Measurements from ENCODE around the gene EN2.

Gene EN2

DNA sequence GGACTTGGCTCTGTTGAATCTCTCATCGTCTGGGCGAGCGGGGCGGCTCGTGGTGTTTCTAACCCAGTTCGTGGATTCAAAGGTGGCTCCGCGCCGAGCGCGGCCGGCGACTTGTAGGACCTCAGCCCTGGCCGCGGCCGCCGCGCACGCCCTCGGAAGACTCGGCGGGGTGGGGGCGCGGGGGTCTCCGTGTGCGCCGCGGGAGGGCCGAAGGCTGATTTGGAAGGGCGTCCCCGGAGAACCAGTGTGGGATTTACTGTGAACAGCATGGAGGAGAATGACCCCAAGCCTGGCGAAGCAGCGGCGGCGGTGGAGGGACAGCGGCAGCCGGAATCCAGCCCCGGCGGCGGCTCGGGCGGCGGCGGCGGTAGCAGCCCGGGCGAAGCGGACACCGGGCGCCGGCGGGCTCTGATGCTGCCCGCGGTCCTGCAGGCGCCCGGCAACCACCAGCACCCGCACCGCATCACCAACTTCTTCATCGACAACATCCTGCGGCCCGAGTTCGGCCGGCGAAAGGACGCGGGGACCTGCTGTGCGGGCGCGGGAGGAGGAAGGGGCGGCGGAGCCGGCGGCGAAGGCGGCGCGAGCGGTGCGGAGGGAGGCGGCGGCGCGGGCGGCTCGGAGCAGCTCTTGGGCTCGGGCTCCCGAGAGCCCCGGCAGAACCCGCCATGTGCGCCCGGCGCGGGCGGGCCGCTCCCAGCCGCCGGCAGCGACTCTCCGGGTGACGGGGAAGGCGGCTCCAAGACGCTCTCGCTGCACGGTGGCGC lies at the start of gene EN2:
TSS of gene EN2 (plus strand) at position 19 of the 767 bp plus-strand sequence. CDS start at position 268, 249 bp downstream.
- in situ Hi-C loops (cut with MboI; ENCODE audit: low sequenced_read_pairs) = no loop called here

DNA sequence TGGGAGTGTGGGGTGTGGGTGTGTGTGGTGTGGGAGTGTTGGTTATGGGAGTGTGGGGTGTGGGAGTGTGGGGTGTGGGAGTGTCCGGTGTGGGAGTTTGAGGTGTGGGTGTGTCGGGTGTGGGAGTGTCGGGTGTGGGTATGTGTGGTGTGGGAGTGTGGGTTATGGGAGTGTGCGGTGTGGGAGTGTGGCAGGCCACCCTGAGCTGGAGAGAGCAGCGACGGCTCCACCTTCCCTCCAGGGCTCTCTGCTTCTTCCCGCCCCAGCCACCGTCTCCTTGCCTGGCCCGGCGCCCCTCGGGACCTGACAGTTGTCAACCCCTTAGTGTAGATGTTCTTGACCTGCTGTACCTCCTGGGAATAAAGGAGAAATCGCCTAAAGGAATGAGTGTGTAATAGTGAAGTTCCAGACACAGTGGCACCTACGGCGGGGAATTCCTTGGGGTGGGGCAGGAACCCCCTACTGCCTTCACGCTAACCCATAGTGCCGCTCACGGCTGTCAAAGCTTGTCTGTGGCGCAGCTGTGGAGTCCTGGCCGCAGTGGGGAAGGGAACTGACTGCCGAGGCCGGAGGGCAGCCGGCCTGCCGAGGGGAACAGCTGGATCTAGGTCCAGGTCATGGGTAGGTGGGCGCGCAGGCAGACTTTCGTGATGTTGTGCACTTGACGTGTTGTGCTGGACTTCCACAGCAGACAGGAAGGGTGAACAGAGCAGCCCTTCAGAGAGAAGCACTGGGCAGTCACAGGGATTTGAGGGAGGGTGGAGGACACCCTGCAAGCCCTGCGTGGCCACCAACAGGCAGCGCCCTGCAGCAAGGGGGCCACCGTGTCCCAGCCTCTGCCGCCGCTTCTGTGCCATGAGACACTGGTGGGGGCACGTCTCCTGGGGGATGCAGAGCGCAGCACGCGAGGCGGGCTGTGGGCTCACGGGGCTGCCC lies 49.0 kb upstream of the EN2 start:
- in situ Hi-C loops (cut with MboI; ENCODE audit: low sequenced_read_pairs) = no loop called here

DNA sequence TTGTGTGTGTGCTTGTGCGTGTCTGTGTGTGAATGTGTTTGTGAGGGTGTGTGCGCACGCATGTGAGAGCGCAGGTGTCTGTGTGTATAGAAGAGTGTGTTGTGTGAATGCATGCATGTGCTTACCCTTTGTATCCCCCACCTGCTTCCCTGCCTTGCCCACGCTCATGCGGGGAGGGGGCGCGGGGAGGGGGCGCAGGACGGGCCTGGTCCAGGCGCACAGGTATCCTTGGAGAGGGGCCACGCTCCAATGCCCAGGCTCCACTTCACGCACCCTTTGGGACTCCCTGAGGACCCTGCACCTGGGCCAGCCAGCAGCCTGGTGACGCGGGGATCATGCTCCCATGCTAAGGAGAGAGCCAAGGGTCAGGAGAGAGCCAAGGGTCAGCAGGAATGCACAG lies 47.9 kb upstream of the EN2 start:
- in situ Hi-C loops (cut with MboI; ENCODE audit: low sequenced_read_pairs) = no loop called here

DNA sequence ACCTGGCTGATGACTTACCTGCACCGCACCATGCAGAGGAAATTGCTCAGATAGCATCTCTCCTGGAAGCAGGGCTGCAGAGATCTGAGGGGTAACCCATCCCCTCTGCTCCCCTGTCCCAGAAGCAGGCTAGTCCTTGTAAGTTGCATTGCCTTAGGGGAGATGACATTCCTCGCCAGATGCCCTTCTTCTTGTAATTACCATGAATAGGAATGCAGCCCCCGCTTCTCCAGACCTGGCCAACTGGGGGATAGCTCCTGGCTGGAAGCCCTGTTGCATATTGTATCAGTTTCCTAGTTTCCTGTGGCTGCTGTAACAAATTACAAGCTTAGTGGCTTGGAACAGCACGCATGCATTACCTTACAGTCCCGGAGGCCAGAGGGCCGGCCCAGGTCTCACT lies 47.5 kb upstream of the EN2 start:
- in situ Hi-C loops (cut with MboI; ENCODE audit: low sequenced_read_pairs) = no loop called here

DNA sequence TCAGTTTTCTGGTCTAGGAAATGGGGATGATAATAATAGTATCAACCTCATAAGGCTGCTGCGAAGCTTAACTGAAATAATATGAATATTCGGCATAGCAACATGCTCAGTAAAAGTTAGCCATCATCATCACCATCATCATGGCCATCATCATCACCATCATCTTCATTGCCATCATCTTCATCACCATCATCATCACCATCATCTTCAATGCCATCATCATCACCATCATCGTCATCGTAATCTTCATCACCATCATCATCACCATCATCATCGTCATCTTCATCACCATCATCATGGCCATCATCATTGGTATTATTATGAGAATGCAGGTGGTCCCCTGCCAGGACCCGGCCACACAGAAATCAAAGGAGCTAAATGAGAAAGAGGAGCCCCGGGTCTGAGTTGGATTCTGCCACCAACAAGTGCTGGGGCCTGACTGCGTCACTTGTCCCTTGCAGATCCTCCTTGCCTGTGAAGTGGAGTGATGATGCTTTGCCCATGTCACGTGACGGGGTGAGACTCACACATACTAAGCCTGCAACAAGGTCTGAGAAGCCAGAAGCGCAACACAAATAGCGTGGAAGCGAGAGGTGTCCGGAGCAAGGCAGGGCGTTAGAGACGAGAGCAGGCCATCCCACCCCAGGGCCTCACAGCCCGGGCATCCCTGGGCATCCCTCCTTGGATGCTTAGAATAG lies 46.1 kb upstream of the EN2 start:
- in situ Hi-C loops (cut with MboI; ENCODE audit: low sequenced_read_pairs) = no loop called here

DNA sequence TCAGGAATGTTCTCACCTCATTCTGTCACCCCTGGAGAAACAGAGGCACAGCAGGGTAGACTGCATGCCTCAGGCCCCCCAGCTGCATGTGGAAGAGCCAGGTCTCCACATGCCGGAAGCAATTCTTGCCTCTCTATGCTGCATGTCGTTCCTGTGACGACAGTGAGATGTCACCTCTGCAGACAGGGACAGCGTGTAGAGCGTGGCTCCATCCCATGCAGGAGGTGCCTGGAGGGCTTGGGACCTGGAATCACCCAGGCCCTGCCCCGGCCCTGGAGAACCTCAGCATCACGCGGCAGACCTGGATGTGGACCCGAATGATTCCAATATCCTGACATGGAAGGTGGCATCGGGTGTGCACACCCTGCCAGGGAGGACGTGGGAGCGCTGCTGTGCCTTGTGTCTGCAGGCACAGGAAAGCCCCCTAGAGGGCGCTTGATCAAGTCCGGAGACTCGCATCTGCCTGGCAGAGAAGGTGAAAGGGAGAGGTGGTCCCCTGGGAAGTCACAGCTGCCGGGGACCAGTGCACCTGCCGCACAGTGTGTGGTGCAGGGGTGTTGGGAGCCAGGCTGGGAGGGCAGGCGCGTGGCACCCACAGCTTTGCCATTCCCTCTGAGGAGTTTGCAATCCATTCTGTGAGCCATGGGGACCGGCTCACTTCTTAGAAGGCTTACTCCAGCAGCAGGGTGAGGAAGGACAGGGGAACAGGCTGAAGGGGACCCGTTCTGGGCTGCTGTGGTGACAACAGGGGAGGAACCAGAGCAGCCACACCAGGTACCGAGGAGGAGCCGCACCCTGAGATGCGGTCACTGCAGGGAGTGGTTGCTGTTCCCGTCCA lies 45.3 kb upstream of the EN2 start:
- in situ Hi-C loops (cut with MboI; ENCODE audit: low sequenced_read_pairs) = no loop called here

DNA sequence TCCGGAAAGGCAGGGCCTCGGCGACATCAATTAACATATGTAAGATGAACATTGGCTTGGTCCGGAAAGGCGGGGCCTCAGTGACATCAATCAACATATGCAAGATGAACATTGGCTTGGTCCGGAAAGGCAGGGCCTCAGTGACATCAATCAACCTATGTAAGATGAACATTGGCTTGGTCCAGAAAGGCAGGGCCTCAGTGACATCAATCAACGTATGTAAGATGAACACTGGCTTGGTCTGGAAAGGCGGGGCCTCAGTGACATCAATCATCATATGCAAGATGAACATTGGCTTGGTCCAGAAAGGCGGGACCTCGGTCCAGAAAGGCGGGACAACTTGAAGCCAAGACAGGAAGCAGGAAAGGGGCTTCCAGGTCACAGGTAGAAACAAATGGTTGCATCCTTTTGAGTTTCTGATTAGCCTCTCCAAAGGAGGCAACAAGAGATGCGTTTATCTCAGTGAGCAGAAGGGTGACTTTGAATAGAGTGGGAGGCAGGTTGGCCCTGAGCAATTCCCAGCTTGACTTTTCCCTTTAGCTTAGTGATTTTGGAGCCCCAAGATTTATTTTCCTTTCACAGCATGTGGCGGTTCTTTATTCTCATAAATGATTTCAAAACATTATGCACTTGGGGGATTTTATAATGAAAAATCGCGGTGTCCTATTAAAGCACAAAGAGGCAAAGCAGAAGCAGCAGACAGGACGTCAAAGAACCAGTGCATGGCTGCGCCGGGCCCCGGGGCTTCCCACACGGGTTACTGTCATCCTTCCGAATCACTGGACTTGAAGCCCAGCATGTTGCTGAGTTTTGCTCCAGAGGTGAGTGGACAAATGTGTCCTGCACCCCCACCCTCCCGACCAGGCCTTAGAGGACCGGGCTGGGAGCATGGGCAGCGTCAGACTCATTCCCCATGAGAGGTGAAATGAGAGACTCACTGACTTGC lies 43.1 kb upstream of the EN2 start:
- in situ Hi-C loops (cut with MboI; ENCODE audit: low sequenced_read_pairs) = no loop called here

DNA sequence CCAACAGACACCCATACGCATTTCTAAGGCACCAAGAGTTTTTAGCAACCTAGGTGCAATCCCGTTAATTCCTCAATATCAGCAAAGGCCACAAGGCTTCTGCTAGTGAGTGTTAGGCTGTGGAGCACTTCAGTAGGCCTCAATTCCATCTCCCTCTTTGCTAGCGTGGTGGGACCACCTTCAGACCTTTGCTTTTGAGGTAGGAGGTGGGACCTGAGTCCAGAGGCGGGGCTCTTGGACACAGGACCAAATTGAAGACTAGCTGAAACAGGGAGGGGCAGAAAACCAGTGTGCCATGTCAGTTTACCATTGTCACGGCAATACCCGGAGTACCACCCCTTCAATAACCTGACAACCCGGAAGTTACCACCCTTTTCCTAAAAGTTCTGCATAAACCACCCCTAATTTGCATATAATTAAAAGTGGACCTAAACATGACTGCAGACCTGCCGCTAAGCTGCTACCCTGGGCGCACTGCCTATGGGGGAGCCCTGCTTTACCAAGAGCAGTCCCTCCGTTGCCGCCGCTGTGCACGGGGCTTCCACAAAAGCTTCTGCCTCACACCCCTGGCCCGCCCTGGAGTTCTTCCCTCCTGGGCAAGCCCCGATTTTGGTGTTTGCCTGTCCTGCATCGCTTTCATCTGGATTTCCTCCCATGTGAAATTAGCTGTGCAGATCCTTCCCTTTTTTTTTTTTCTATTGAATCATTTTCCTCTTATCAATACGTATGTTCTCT lies 41.1 kb upstream of the EN2 start:
- in situ Hi-C loops (cut with MboI; ENCODE audit: low sequenced_read_pairs) = no loop called here

DNA sequence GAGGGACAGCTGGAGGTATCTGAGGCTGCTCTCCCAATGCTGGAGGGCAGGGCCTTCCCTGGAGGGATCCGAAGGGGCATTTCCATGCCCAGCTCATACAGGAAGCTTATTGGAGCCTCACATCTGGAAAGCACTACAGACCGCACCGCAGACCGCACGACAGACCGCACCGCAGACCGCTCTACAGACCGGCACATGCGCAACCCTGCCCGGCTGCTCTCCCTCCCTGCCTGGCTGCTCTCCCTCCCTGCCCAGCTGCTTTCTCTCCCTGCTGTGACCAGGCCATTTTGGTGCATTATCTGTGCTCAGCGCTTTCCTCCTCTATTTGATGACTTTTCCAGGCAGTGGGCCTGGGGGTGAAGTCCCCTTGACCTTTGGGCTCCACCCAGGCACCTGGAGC lies 39.6 kb upstream of the EN2 start:
- in situ Hi-C loops (cut with MboI; ENCODE audit: low sequenced_read_pairs) = no loop called here

DNA sequence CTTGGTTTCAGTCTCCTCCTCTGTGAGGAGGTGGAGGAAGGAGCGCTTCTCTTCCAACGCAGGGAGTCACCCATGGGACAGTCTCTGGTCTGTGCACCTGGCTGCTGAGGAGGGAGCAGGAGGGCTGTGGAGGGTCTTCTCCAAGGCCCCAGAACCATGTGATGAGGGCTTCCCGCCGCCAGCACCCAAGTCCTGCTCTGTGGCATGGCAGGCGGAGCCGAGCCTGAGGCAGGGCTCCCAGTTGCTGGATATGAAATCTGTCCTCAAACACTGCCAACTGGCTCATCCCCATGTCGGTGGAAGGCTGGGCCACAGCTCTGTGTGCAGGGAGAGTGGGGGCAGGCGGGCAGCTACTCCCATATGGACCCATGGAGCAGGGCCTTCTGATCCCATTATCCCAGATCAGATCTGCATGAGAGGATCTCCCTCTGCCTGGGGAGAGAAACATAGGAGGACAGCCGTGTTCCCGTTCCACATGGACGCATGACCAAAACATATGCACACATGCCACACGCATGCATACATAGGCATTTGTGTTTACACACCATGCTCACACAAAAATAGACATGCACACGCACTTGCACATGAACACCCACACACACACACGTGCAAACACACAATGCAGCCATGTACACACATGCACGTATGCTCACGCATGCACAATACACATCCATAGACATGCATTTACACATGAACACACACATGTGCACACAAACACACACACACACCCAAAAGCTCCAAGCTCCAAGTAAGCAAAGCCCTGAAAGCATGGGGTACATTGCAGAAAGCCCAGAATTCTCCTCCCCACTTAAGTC lies 38.8 kb upstream of the EN2 start:
- in situ Hi-C loops (cut with MboI; ENCODE audit: low sequenced_read_pairs) = no loop called here

DNA sequence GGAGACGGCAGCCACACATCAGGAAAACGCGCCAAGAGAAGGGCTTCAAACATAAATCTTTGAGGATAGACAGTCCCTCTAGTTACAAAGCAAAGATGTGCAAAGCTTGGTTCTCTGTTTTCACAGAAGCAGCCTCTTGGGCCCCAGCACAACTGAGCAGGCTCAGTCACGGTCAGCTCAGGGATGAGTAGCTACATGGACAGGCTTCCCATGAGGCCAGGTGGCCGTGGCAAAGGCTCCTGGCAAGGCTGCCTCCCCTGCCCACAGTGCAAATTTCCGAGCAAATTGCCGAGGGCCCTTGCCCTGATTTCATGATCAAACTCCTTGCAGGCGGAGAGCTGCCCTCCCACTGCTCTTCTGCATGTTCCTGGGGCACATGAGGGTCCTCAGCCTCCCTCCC lies 37.8 kb upstream of the EN2 start:
- in situ Hi-C loops (cut with MboI; ENCODE audit: low sequenced_read_pairs) = no loop called here

DNA sequence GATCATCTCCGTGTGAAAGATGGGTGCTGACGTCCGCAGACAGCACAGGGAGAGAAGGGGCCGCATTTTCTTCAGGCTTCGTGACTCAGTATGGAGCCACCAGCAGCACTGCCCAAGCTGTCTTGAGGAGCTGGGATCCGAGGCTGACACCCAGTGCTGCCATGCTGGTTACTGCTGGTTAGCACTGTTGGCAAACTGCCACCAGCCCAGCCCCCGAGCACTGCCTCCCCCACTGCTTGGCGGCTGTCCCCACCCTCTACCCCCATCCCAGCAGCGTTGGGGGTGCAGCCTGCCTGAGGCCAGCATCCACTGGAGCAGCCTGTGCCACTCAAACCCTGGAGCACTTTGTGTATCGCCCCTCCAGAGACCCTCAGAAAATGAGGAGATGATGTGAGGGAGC lies 35.8 kb upstream of the EN2 start:
- in situ Hi-C loops (cut with MboI; ENCODE audit: low sequenced_read_pairs) = no loop called here

DNA sequence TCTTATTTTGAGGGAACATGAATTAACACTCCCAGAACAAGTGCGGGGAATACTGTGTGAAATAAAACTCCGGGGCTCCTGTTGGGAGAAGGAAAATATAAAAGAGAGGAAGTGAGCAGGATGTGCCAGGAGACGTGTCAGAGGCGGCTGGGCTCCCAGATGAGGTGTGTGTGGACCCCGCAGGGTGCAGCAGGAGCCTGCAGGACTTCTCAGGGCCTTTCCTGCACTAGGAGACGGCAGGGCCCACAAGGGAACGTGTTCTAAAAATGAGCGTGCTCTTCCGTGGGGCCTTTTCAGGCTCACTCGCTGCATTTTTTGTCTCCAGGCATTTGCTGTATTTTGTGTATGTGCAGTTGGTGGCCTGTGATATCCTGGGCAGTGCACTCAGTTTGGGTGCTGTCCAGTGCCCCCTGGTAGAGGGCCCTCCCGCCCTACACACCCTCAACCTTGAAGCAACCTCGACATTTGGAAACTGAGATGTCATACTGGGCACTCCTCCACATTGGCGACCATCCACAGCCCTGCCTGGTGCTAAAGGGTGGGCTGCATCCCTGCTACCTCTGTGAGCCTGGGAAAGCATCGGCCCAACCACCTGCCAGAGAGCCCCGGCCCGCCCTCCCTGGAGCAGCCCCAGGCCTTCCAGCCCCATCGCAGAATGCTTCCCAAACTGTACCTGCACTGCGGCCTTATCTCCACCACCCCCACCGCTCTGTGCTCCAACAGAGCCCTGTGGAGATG lies 35.2 kb upstream of the EN2 start:
- in situ Hi-C loops (cut with MboI; ENCODE audit: low sequenced_read_pairs) = no loop called here

DNA sequence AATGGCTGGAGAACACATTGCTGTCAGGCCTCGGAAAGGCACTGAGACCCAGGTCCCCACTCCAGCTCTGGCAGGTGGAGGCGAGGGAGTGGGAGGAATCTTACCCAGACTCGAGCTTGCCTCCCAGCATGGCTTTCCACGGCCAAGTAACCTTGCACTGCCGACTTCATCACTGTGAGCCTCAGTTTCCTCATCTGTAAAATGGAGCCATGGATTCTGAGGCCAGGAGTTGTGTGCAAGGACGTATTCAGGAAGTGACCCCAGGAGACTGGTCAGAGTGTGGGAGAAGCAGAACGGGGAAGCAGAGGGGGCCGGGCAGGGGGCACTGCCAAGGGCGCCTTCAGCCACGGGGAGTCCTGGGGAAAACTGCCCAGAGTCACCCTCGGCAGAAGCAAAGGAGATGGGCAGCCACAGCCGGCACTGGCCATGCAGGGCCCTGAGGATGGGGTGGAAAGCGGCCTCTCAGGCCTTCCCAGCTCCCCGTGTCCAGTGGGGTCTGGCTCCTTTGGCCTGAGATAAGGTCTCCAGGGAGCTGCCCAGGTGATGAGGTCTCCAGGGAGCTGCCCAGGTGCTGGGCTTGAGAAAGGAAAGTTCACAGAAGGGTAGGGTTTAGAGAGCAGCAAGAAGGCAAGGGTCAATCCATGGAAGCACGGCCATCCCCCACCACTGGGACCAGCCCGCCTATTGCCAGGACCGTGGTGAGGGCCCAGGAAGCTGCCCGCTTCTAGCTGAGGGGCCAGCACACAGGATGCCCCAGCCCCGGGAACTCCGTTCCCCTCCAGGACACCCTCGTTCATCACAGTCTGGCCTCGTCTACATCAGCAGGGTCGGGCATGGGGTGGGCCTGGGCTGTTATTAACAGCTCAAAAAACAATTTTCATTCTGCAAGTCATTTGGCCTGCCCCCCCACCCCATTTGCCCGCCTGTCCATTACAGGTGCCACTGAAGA lies 34.3 kb upstream of the EN2 start:
- in situ Hi-C loops (cut with MboI; ENCODE audit: low sequenced_read_pairs) = no loop called here

DNA sequence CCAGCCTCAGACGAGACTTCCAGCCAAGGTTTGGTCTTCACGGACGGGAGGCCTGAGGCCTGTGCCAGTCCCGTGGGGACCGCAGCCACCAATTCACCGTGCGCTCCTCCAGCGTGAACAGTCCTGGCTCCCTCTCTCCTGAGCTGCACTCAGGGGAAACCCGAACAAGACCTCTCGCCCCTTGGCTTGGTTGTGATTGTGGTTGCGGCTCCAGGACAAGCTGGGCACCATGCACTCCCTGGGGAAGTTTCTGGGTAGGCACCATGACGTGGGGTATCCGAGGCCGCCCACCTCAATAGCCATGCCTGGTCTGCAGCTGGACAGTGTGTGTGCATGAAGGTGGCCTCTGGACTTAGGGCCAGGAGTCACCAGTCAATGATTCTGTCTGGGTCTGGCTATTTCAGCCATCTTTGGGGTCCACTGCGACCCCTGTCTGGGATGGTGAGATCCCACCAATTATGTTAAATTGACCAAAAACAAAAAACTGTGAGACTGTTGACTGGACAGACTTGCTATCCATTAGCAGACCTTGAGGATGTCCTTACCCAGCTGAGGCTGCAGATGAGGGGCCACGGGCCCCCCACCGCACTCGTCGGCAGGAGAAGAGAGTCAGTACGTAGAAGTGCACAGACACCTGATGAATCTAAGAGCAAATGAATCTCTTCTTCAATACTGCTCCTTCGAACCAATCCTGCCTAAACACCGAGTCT lies 33.5 kb upstream of the EN2 start:
- in situ Hi-C loops (cut with MboI; ENCODE audit: low sequenced_read_pairs) = no loop called here

DNA sequence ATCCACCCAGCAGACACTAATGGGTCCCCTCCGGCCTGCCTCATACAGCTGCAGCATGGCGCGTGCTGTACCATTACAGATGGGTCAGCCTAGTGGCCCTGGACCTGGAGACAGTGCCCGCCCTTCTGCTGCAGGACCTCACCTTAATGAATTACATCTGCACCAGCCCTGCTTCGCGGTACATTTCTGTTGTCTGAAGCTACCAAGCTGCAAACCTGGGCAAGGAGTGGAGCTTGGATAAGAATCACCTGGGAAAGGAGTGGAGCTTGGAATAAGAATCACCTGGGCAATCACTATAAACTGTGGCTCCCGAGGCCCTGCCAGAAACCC lies 33.0 kb upstream of the EN2 start:
- in situ Hi-C loops (cut with MboI; ENCODE audit: low sequenced_read_pairs) = no loop called here

All from hTERT RPE-1 (cell line).